Subcutaneous abdominal adipose tissue (tissue), 5 donors: ENCODE measurements around the gene WNK1.
"Not testable (repeated sequence)": the region's sequence is repeated elsewhere in the genome, so short reads cannot be mapped to it uniquely, and the experiment has no call there.

Experiments used
- H3K27ac ChIP-seq: one replicate; pipeline ENCODE4 v1.7.0; 2013; ENCODE audit warnings: low read depth, mild to moderate bottlenecking, inconsistent platforms, low read length, moderate library complexity
- H3K27me3 ChIP-seq, 5 donors: one replicate each; pipeline ENCODE4 v1.7.0; 2013; ENCODE audit warnings: low read length in 5 of 5, inconsistent platforms in 1 of 5; ENCODE audit not compliant: control insufficient read depth in 5 of 5, insufficient read depth in 4 of 5
- H3K36me3 ChIP-seq, 5 donors: one replicate each; pipeline ENCODE4 v1.7.0; 2013; ENCODE audit warnings: low read length in 5 of 5; ENCODE audit not compliant: control insufficient read depth in 5 of 5, insufficient read depth in 5 of 5
- H3K4me1 ChIP-seq, 5 donors: one replicate each; pipeline ENCODE4 v1.7.0; 2013; ENCODE audit warnings: low read length in 5 of 5, mild to moderate bottlenecking in 3 of 5, moderate library complexity in 1 of 5; ENCODE audit not compliant: control insufficient read depth in 5 of 5, insufficient read depth in 5 of 5
- H3K4me3 ChIP-seq, 5 donors: one replicate each; pipeline ENCODE4 v1.7.0; 2013; ENCODE audit warnings: low read length in 5 of 5, low read depth in 1 of 5
- H3K9ac ChIP-seq, 5 donors: one replicate each; pipeline ENCODE4 v1.7.0; 2013; ENCODE audit warnings: low read length in 5 of 5, mild to moderate bottlenecking in 4 of 5, moderate library complexity in 3 of 5
- H3K9me3 ChIP-seq, 5 donors: one replicate each; pipeline ENCODE4 v1.7.0; 2013; ENCODE audit warnings: low read length in 5 of 5; ENCODE audit not compliant: control insufficient read depth in 5 of 5
- donor health status: healthy.
- donor health status: healthy.
- donor health status: healthy.
- donor health status: healthy.
- donor health status: healthy.

Gene WNK1

DNA sequence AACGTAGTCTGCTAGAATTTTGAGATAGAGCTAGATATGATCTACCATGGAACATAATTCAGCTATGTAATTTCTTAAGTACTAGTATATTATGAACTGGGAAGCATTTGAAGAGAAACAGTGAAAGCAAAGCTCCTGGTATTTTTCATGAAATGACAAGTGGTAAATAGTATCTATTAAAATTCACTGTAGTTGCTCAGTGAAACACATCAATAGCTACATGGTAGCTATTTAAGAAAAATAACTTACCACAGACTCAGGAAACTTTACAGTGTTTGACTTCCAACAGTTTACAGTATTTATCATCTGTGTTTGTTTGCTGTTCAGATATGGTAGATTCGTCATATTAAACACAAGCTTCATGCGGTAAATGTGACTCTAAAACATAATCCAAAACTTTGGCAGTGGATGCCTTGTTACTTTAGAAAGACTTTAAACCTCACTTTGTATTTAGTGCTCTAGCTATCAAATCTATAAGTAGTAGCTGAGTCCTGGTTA is 25.2 kb downstream of the WNK1 start:
- H3K4me3 ChIP-seq, result no peak overlapping the region
- H3K9me3 ChIP-seq, result no peaks in the 10 kb centered on the region
- no peaks in the 10 kb centered on the region for H3K36me3 ChIP-seq
- H3K27me3 ChIP-seq, result no peaks in the 10 kb centered on the region
- peaks cover 3 to 54% (median 37%) of the 10 kb centered on the region in 5 donors for H3K4me1 ChIP-seq
- H3K27ac ChIP-seq, result no peak overlapping the region
- H3K9ac ChIP-seq, result no peak overlapping the region

GRCh38 chr12:778615-779014 is 26.2 kb downstream of the WNK1 start:
- Histone ChIP-seq H3K9me3 (no peaks in the 10 kb centered on the region), H3K4me3 (no peak overlapping the region), H3K9ac (no peak overlapping the region), H3K36me3 (no peaks in the 10 kb centered on the region), H3K27ac (no peak overlapping the region), H3K27me3 (no peaks in the 10 kb centered on the region), H3K4me1 (peaks cover 3 to 51% (median 37%) of the 10 kb centered on the region in 5 donors)

DNA sequence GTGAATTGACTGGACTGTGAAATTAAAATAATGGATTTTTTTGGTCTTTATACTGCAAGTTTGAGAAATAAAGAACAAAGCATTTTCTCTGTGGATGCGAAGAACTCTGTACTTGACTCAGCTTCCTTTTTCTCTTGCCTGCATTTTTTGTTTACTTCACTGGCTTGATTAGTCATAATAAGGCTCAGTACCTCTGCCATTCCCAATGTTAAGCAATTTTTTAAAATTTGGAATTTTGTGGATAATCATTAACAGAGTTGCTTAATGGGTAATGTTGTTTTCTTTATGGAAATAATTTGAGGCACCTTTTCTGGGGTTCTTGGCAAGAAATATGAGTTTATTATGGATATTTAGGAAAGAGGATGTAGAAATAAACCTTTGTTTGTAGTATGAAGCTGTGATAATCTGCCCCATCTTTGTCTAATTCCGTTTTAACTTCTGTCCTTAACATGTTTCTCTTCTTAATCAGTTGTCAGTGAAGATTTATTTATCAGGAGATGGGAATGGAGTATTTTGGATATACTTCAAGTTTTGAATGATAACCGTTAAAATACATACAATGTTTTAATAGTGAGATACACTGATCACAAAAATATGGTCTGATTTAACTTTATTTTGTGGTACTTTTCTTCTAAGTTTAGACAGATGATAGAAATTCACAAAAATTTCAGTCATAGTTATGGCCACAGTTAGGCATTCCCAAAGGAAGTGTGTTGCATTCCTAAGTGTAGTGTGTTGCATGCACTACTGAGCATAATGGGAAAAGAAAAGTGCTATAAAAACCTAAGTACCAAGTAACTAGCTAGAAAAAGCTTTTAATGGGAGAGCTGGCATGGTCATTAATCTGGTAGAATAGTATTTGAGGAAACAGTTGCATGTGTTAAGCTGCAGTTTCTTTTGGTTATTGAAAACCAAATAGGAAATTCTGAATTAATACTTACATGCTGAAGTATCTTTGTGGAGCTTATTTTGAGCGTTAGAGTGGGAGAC is 27.7 kb downstream of the WNK1 start:
- Histone ChIP-seq H3K36me3 (no peaks in the 10 kb centered on the region), H3K4me1 (peaks cover 3 to 38% (median 30%) of the 10 kb centered on the region in 5 donors), H3K4me3 (no peak overlapping the region), H3K9me3 (no peaks in the 10 kb centered on the region), H3K9ac (peak overlapping the region in 1 of 5 donors; percentile 30), H3K27me3 (no peaks in the 10 kb centered on the region), H3K27ac (peak overlapping the region; percentile 15)

DNA sequence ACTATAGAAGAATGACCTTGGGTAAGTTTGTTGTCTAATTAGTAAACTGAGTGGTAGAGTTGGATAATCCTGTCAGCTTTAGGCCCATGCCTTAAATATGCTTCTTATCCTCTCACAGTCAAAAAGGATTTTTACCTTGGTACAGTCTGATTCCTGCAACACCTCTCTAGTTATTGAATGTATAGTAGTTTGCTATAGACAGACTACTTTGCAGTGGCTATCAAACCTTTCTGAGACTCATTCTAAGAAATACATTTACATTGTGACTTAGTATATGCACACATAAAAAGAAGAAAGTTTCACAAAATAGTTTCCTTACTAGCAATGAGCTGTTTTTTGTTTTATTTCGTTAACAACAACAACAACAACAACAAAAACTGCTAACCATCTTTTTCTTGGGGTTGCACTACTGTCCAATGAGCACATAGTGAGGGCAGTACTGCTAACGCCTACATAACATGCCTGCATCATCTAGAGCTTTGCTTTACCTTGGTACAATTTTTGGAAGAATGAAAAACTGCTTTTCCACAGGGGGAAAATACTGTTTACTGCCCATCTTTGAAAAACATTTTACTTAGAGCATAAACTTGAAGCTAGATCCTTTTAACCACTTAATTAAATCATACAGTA is 28.5 kb downstream of the WNK1 start:
- H3K27ac ChIP-seq, result peak overlapping the region; percentile 15
- H3K4me1 ChIP-seq, result peaks cover 3 to 31% (median 27%) of the 10 kb centered on the region in 5 donors

GRCh38 chr12:785706-786105 is 33.3 kb downstream of the WNK1 start:
- no peak overlapping the region for H3K27ac ChIP-seq
- no peak overlapping the region for H3K4me3 ChIP-seq
- H3K9me3 ChIP-seq, result no peaks in the 10 kb centered on the region
- no peaks in the 10 kb centered on the region for H3K27me3 ChIP-seq
- no peaks in the 10 kb centered on the region for H3K36me3 ChIP-seq
- no peak overlapping the region for H3K9ac ChIP-seq
- peaks cover under 1 to 40% (median 26%) of the 10 kb centered on the region in 5 donors for H3K4me1 ChIP-seq

More for the DNA sequence above, 28.5 kb downstream of the WNK1 start:
- Histone ChIP-seq H3K9me3 (no peaks in the 10 kb centered on the region), H3K9ac (no peak overlapping the region), H3K36me3 (no peaks in the 10 kb centered on the region), H3K27me3 (no peaks in the 10 kb centered on the region), H3K4me3 (no peak overlapping the region)

GRCh38 chr12:788288-788687 is 35.9 kb downstream of the WNK1 start:
- H3K9me3 ChIP-seq, result no peaks in the 10 kb centered on the region
- no peaks in the 10 kb centered on the region for H3K27me3 ChIP-seq
- H3K4me1 ChIP-seq, result peaks cover 0 to 32% (median 21%) of the 10 kb centered on the region in 5 donors
- no peak overlapping the region for H3K9ac ChIP-seq
- no peak overlapping the region for H3K4me3 ChIP-seq
- no peaks in the 10 kb centered on the region for H3K36me3 ChIP-seq
- H3K27ac ChIP-seq, result no peak overlapping the region

GRCh38 chr12:788762-789161 is 36.4 kb downstream of the WNK1 start:
- not testable (repeated sequence) for H3K27me3 ChIP-seq, H3K9me3 ChIP-seq, H3K36me3 ChIP-seq, H3K4me3 ChIP-seq, H3K9ac ChIP-seq
- peaks cover 0 to 32% (median 24%) of the 10 kb centered on the region in 5 donors for H3K4me1 ChIP-seq
- peak overlapping the region; percentile 44 for H3K27ac ChIP-seq

DNA sequence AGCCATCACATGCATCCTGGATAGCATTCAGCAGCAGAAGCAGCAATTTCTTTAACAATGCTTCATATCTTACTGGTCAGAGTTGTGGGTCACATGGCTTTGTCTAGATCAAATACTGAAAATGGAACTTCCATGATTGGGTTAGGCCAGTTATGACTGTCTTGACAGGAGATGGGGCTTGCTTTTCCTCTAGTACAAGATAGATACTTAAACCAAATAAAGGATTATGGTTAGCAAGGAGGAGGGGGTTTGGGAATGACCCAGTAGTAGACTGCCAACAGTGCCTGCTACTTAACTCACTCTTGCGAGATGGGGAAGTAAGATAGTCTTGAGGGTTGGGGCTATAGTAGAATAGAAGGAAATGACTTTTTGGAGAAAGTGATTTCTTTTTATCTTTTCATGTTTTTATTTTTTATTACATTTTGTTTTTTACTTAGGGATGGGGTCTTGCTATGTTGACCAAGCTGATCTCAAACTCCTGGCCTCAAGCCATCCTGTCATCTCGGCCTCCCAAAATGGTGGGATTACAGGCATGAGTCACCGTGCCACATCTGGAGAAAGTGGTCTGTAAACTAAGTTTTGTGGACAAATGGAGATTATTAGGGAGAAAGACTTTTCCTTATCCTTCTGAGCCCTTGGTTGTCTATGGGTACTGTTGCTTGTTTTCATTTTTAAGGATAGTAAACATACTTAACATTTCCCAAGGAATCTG is 37.6 kb downstream of the WNK1 start:
- Histone ChIP-seq H3K4me1 (peaks cover 0 to 35% (median 24%) of the 10 kb centered on the region in 5 donors), H3K27me3 (no peaks in the 10 kb centered on the region), H3K36me3 (no peaks in the 10 kb centered on the region), H3K27ac (no peak overlapping the region), H3K9ac (no peak overlapping the region), H3K9me3 (no peaks in the 10 kb centered on the region), H3K4me3 (no peak overlapping the region)

GRCh38 chr12:790608-791007 is 38.2 kb downstream of the WNK1 start:
- no peaks in the 10 kb centered on the region for H3K36me3 ChIP-seq
- H3K9me3 ChIP-seq, result no peaks in the 10 kb centered on the region
- H3K27ac ChIP-seq, result no peak overlapping the region
- H3K4me1 ChIP-seq, result peaks cover 0 to 37% (median 24%) of the 10 kb centered on the region in 5 donors
- no peaks in the 10 kb centered on the region for H3K27me3 ChIP-seq
- H3K9ac ChIP-seq, result no peak overlapping the region
- no peak overlapping the region for H3K4me3 ChIP-seq
